Endothelial cell (in vitro differentiated cells): ENCODE measurements around the gene HSPA9. TPM values are rescaled to one million over a fixed set of nuclear protein-coding genes. Genes with fewer than 3 reads are reported as not detected.

ENCODE experiments used
- DNase-seq: peaks from one replicate; pipeline ENCODE4 v3.0.0; 2021; ENCODE audit warnings: low spot score
- H3K27ac Mint-ChIP-seq: one replicate; pipeline ENCODE4 v1.8.0; 2021; ENCODE audit warnings: mixed read lengths, inconsistent platforms; ENCODE audit not compliant: unreplicated experiment
- H3K27me3 Mint-ChIP-seq: one replicate; pipeline ENCODE4 v1.8.0; 2021; ENCODE audit warnings: mild to moderate bottlenecking, moderate library complexity, mixed read lengths, inconsistent platforms; ENCODE audit not compliant: unreplicated experiment
- H3K36me3 Mint-ChIP-seq: one replicate; pipeline ENCODE4 v1.8.0; 2021; ENCODE audit warnings: mild to moderate bottlenecking, low read depth, mixed read lengths, inconsistent platforms; ENCODE audit not compliant: unreplicated experiment
- H3K4me1 Mint-ChIP-seq: one replicate; pipeline ENCODE4 v1.8.0; 2021; ENCODE audit warnings: mild to moderate bottlenecking, mixed read lengths, inconsistent platforms; ENCODE audit not compliant: unreplicated experiment
- H3K4me3 Mint-ChIP-seq: one replicate; pipeline ENCODE4 v1.8.0; 2021; ENCODE audit warnings: mild to moderate bottlenecking, mixed read lengths, inconsistent platforms; ENCODE audit not compliant: unreplicated experiment
- H3K9me3 Mint-ChIP-seq: one replicate; pipeline ENCODE4 v1.8.0; 2021; ENCODE audit warnings: mixed read lengths, inconsistent platforms; ENCODE audit not compliant: unreplicated experiment
- total RNA-seq: library from RNA; stranded (reverse); fragmentation: NEBNext Ultra II Directional; extraction: Animal tissue kit (Norgen Biotek cat#: 25700); gene quantifications from one replicate; pipeline ENCODE4 v1.2.1, GENCODE V29; 2021; ENCODE audit not compliant: unreplicated experiment
- TF ChIP-seq, protein P1 (sequence below): fragments of 200-600 bp; sonication (generic); IDR thresholded peaks from one replicate; pipeline ENCODE4 v1.5.0; 2021; ENCODE audit warnings: antibody characterized with exemption; ENCODE audit not compliant: unreplicated experiment

The HSPA9 gene
- total RNA-seq, 1 donor from 2014 or later, result 128 TPM

DNA sequence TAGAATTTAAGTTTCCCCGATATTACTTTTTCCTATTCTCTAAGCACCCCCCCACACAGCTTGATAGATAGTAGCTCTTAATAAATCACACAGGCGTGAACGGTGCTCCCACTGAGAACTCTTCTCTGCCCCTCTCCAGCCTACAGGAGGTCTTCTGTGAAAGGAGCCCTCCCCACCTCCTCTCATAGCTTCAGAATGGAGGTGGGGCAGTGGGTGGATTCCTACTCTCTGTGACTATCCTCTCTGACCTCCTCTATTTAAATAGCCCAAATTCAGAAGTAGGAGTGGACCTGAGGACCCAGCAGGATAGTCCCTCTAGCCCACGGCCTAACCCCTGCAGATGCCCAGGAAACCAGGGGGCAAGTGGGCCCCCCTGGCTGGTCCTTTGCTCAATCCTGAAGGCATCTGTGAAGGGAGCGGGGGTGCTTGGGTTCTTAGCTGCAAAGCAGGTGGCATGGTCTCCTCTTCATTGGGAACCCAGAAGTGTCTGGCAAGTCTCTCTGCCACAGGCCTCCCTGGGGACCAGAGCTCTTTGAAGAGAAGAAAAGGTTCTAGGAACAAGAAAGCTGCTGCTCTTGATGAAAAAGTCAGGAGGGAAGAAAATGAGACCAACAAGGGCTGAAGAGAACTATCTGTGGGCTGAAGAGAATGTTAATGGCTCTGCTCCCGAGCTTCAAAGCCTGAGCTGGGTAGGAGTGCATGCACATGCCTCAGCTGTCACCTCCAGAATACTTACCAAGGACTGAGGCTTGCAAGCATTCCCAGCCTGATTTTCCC lies 21.1 kb upstream of the HSPA9 start:
- no peak overlapping the region for H3K4me3 Mint-ChIP-seq
- H3K27me3 Mint-ChIP-seq, result no peaks in the 10 kb centered on the region
- TF ChIP-seq, protein P1, sequence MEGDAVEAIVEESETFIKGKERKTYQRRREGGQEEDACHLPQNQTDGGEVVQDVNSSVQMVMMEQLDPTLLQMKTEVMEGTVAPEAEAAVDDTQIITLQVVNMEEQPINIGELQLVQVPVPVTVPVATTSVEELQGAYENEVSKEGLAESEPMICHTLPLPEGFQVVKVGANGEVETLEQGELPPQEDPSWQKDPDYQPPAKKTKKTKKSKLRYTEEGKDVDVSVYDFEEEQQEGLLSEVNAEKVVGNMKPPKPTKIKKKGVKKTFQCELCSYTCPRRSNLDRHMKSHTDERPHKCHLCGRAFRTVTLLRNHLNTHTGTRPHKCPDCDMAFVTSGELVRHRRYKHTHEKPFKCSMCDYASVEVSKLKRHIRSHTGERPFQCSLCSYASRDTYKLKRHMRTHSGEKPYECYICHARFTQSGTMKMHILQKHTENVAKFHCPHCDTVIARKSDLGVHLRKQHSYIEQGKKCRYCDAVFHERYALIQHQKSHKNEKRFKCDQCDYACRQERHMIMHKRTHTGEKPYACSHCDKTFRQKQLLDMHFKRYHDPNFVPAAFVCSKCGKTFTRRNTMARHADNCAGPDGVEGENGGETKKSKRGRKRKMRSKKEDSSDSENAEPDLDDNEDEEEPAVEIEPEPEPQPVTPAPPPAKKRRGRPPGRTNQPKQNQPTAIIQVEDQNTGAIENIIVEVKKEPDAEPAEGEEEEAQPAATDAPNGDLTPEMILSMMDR, result no peak
- peaks cover 18% of the 10 kb centered on the region for H3K4me1 Mint-ChIP-seq
- no peaks in the 10 kb centered on the region for H3K36me3 Mint-ChIP-seq
- no peak overlapping the region for H3K27ac Mint-ChIP-seq
- no peaks in the 10 kb centered on the region for H3K9me3 Mint-ChIP-seq
- DNase-seq, result no peak

DNA sequence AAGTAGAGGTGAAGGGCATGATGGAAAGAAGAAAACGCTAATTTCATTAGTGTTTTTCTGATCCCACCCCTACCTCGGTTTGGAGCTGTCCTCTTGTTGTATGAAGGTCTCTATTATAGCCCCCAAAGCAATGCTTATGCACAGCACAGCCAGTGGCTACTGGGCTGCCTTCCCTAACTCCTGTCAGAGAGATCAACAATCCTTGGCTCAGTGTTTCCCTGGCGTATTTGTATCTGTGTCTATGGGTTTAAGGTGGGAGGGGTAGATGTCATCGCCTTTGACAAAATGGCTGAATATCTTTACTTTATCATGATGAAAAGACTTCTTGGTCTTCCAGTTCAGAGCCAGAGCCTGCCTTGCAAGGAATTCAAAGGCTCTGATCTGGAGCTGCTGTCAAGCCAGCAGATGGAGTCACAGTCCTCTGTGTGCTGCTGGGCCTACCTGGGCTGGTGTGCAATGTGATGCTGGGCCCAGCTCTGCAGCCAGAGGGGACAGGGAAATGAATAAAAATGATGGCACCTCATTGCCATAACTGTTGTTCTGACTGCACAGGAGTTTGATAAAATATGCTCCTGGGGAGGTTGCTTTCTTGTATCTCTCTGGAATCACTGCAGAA lies 20.1 kb upstream of the HSPA9 start:
- TF ChIP-seq, protein P1, result no peak
- Mint-ChIP-seq H3K36me3 (no peaks in the 10 kb centered on the region), H3K4me3 (no peak overlapping the region), H3K9me3 (no peaks in the 10 kb centered on the region), H3K4me1 (peaks cover 18% of the 10 kb centered on the region), H3K27ac (no peak overlapping the region), H3K27me3 (no peaks in the 10 kb centered on the region)
- no peak for DNase-seq

- Mint-ChIP-seq H3K4me1 (peaks cover 18% of the 10 kb centered on the region), H3K9me3 (no peaks in the 10 kb centered on the region), H3K36me3 (no peaks in the 10 kb centered on the region), H3K4me3 (peak overlapping the region; percentile 14), H3K27ac (peak overlapping the region; percentile 48), H3K27me3 (no peaks in the 10 kb centered on the region)
- no peak for DNase-seq
- TF ChIP-seq, protein P1, result peak; percentile 64
Observed at GRCh38 chr5:138594305-138595058, 19.3 kb upstream of the HSPA9 start.

DNA sequence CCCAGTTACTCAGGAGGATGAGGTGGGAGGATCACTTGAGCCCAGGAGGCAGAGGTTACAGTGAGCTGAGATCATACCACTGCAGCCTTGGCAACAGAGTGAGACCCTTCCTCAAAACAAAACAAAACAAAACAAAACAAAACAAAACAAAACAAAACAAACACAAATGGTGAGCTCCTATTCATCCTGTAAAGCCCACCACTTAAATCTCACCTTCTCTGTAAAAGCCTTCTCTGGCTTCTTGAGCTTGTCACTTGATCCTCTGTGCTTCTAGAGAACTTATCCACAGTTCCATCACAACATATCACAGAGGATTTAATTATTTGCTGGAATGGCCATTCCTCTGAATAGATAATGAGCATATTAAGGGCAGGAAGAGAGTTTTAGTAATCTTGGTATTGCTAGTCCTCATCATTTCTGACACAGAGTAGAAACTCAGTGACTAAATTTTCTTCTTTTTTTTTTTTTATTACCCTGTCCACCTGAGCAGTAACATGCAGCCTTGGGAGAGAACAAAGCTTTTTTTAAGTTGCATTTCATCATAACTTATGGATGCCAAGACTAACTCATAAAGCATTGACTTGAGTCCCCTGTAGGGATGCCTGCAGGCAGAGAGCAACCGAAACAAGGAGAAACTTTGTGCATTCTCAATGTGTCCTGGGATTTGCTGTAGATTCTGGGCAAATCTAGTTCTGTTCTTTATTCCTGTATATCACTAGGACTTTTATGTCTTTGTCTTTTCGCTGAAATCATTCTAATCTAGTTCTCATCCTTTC lies 13.0 kb upstream of the HSPA9 start:
- Mint-ChIP-seq H3K9me3 (no peaks in the 10 kb centered on the region), H3K4me1 (peaks cover 7% of the 10 kb centered on the region), H3K27me3 (peaks cover 7% of the 10 kb centered on the region), H3K27ac (no peak overlapping the region), H3K36me3 (no peaks in the 10 kb centered on the region), H3K4me3 (no peak overlapping the region)
- DNase-seq, result no peak
- TF ChIP-seq, protein P1, result no peak
